SK-N-SH (cell line): ENCODE measurements around the gene ITPRID2. TPM values are rescaled to one million over a fixed set of nuclear protein-coding genes. Genes with fewer than 3 reads are reported as not detected.
A peak's percentile ranks its signal among the peaks of the same experiment; 100 is the strongest.

Experiments used
- CTCF ChIA-PET: fragments of 300-600, 350-600 bp; formaldehyde crosslinking; extraction: SDS; loops from one replicate; lab custom pipeline; 2021; lab: Yijun Ruan, JAX
- POLR2A ChIA-PET: fragments of 350-600 bp; sonication (Branson Sonifier 250); formaldehyde crosslinking; extraction: SDS; loops from one replicate; lab custom pipeline; 2020; ENCODE audit warnings: antibody characterized with exemption, inconsistent platforms; lab: Yijun Ruan, JAX
- DNase-seq: peaks from one replicate; pipeline ENCODE4 v3.0.0; 2012
- H2AFZ ChIP-seq: fragments of 200-600 bp; sonication (generic); 2 replicates; pipeline ENCODE4 v1.8.1; 2016; ENCODE audit warnings: antibody characterized with exemption, mild to moderate bottlenecking, low read depth
- H3F3A ChIP-seq: fragments of 200-600 bp; sonication (generic); replicated peaks from 2 replicates; pipeline ENCODE3; 2016; ENCODE audit warnings: antibody characterized with exemption, mild to moderate bottlenecking; ENCODE audit not compliant: insufficient read depth
- H3K27ac ChIP-seq, 2 experiments: fragments of 200-500 bp in 1 of 2; fragments of 200-600 bp in 1 of 2; sonication (Bioruptor generic) in 1 of 2; sonication (generic), shearing (Covaris generic) in 1 of 2; 2 replicates each; pipeline versions ENCODE4 v1.5.1 to v1.6.1; 2014 to 2016; ENCODE audit warnings: low read depth in 2 of 2, inconsistent platforms in 1 of 2, low read length in 1 of 2, mild to moderate bottlenecking in 1 of 2, mixed read lengths in 1 of 2
- H3K27me3 ChIP-seq: fragments of 200-600 bp; sonication (generic), shearing (Covaris generic); 2 replicates; pipeline ENCODE4 v1.6.1; 2016; ENCODE audit warnings: mixed run types; ENCODE audit not compliant: insufficient read depth
- H3K36me3 ChIP-seq, 2 experiments: fragments of 200-500 bp in 1 of 2; fragments of 200-600 bp in 1 of 2; sonication (Bioruptor generic) in 1 of 2; sonication (generic) in 1 of 2; replicated peaks in 1 of 2; 2 replicates each; pipeline versions ENCODE3 to v1.5.1; 2014 to 2016; ENCODE audit warnings: low read length in 1 of 2, mild to moderate bottlenecking in 1 of 2; ENCODE audit not compliant: insufficient read depth in 2 of 2, control insufficient read depth in 1 of 2
- H3K4me1 ChIP-seq, 2 experiments: fragments of 200-500 bp in 1 of 2; fragments of 200-600 bp in 1 of 2; sonication (Bioruptor generic) in 1 of 2; sonication (generic), shearing (Covaris generic) in 1 of 2; 2 replicates each; pipeline versions ENCODE4 v1.5.1 to v1.6.1; 2014 to 2016; ENCODE audit warnings: low read depth in 1 of 2, low read length in 1 of 2, mixed run types in 1 of 2; ENCODE audit not compliant: insufficient read depth in 2 of 2, control insufficient read depth in 1 of 2
- H3K4me2 ChIP-seq: fragments of 200-600 bp; sonication (generic), shearing (Covaris generic); 2 replicates; pipeline ENCODE4 v1.6.1; 2017; ENCODE audit warnings: mixed run types
- H3K4me3 ChIP-seq, 2 experiments: fragments of 200-500 bp in 1 of 2; fragments of 200-600 bp in 1 of 2; sonication (Bioruptor generic) in 1 of 2; sonication (generic), shearing (Covaris generic) in 1 of 2; 2 replicates each; pipeline versions ENCODE4 v1.5.1 to v1.8.1; 2014 to 2016; ENCODE audit warnings: low read depth in 2 of 2, inconsistent platforms in 1 of 2, low read length in 1 of 2, mild to moderate bottlenecking in 1 of 2, mixed read lengths in 1 of 2, moderate library complexity in 1 of 2
- H3K79me2 ChIP-seq: fragments of 200-600 bp; sonication (generic); 2 replicates; pipeline ENCODE4 v1.8.1; 2017; ENCODE audit warnings: mild to moderate bottlenecking; ENCODE audit not compliant: insufficient read depth
- H3K9ac ChIP-seq: fragments of 200-600 bp; sonication (generic); 2 replicates; pipeline ENCODE4 v1.6.1; 2017; ENCODE audit warnings: mixed run types
- H3K9me2 ChIP-seq: fragments of 200-600 bp; sonication (generic); 2 replicates; pipeline ENCODE4 v1.6.1; 2017; ENCODE audit warnings: mixed run types
- H3K9me3 ChIP-seq: fragments of 200-600 bp; sonication (generic); 2 replicates; pipeline ENCODE4 v1.6.1; 2017; ENCODE audit warnings: mixed run types, mild to moderate bottlenecking, moderate library complexity
- H4K20me1 ChIP-seq: fragments of 200-600 bp; sonication (generic); 2 replicates; pipeline ENCODE4 v1.6.1; 2017; ENCODE audit warnings: mild to moderate bottlenecking, mixed run types; ENCODE audit not compliant: insufficient read depth
- CHD2 ChIP-seq: fragments of 150-350 bp; IDR thresholded peaks from 2 replicates; pipeline ENCODE4 v1.6.1; 2018; ENCODE audit warnings: low read length; ENCODE audit not compliant: partially characterized antibody
- ELF1 ChIP-seq: IDR thresholded peaks from 2 replicates; pipeline ENCODE4 v1.4.0; 2012
- FOSL2 ChIP-seq: IDR thresholded peaks from 2 replicates; pipeline ENCODE4 v1.4.0; 2012; ENCODE audit warnings: low read depth, mild to moderate bottlenecking, moderate library complexity, borderline replicate concordance
- FOXJ3 ChIP-seq: sonication (generic); formaldehyde crosslinking; IDR thresholded peaks from 2 replicates; pipeline ENCODE4 v1.5.1; 2020; ENCODE audit warnings: mild to moderate bottlenecking, missing genetic modification reagents
- FOXM1 ChIP-seq: IDR thresholded peaks from 2 replicates; pipeline ENCODE4 v1.4.0; 2012; ENCODE audit warnings: low read depth, mild to moderate bottlenecking
- GABPA ChIP-seq: IDR thresholded peaks from 2 replicates; pipeline ENCODE4 v1.4.0; 2012; ENCODE audit warnings: low read depth, mild to moderate bottlenecking
- GATA2 ChIP-seq: sonication (generic); formaldehyde crosslinking; IDR thresholded peaks from 2 replicates; pipeline ENCODE4 v1.5.0; 2020; ENCODE audit warnings: mild to moderate bottlenecking, missing genetic modification reagents
- MXI1 ChIP-seq: IDR thresholded peaks from 2 replicates; pipeline ENCODE4 v1.6.1; 2012; ENCODE audit warnings: mild to moderate bottlenecking, low read depth, low read length, improper control_type of control experiment
- NFIC ChIP-seq: IDR thresholded peaks from 2 replicates; pipeline ENCODE4 v1.4.0; 2012; ENCODE audit warnings: borderline replicate concordance
- NRF1 ChIP-seq: IDR thresholded peaks from 2 replicates; pipeline ENCODE4 v1.6.1; 2012; ENCODE audit warnings: low read depth, mild to moderate bottlenecking, low read length
- POLR2AphosphoS5 ChIP-seq: IDR thresholded peaks from 2 replicates; pipeline ENCODE4 v1.6.1; 2012; ENCODE audit warnings: low read depth, low read length
- RAD21 ChIP-seq: IDR thresholded peaks from 2 replicates; pipeline ENCODE4 v1.6.1; 2012; ENCODE audit warnings: mild to moderate bottlenecking, low read length
- RFX5 ChIP-seq: IDR thresholded peaks from 2 replicates; pipeline ENCODE4 v1.6.1; 2012; ENCODE audit warnings: mild to moderate bottlenecking, improper control_type of control experiment, low read length
- SIN3A ChIP-seq: IDR thresholded peaks from 2 replicates; pipeline ENCODE4 v1.6.1; 2012; ENCODE audit warnings: low read depth, mild to moderate bottlenecking, low read length, moderate library complexity, borderline replicate concordance
- TAF1 ChIP-seq: IDR thresholded peaks from 2 replicates; pipeline ENCODE4 v1.6.1; 2012; ENCODE audit warnings: low read depth, mild to moderate bottlenecking, low read length, moderate library complexity, borderline replicate concordance
- TCF12 ChIP-seq: IDR thresholded peaks from 2 replicates; pipeline ENCODE4 v1.4.0; 2012
- TEAD4 ChIP-seq: IDR thresholded peaks from 2 replicates; pipeline ENCODE4 v1.4.0; 2012; ENCODE audit warnings: mild to moderate bottlenecking, borderline replicate concordance; ENCODE audit not compliant: insufficient read depth
- WGBS: methylation state at CpG from one replicate; pipeline ENCODE4 v1.1.6; 2017; ENCODE audit warnings: low lambda C conversion rate; 5-methylcytosine and 5-hydroxymethylcytosine counted together
- polyA plus RNA-seq, 3 experiments: library from polyadenylated mRNA; depleted of rRNA; stranded (reverse); fragments of >200 nt; gene quantifications; 2 replicates each; pipeline ENCODE4 v1.2.3, GENCODE V29; 2012
- TF ChIP-seq, protein P1 (sequence below): IDR thresholded peaks from 2 replicates; pipeline ENCODE4 v1.4.0; 2012; ENCODE audit warnings: low read depth, borderline replicate concordance
- TF ChIP-seq, protein P2 (sequence below): IDR thresholded peaks from 2 replicates; pipeline ENCODE4 v1.6.1; 2012; ENCODE audit warnings: mild to moderate bottlenecking, low read depth, low read length, moderate library complexity
- TF ChIP-seq, protein P3 (sequence below): IDR thresholded peaks from 2 replicates; pipeline ENCODE4 v1.4.0; 2012; ENCODE audit warnings: low read depth, borderline replicate concordance

Gene ITPRID2
- polyA plus RNA-seq, 1 of the 3 experiments (the other 2 are of a cell fraction), result 41.9 TPM

DNA sequence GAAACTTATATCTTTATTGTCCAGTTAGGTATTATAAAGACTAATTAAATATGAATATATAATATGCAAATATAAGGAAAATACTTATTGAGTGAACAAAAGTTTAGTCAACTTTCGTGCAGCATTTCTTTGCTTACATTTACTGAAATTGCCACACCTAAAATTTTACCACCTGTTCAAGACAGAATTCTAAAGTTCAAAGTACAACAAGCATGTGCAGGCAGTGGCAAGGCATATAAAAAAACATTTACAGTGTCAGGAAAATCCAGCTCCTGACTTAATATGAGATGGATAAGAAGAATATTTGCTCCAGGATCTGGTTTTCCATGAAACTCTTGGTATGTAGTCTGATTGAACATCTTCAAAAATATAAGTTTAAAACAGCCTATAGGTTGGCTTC lies 4.8 kb downstream of the ITPRID2 start:
- Histone ChIP-seq H3K9me2 (no peaks in the 10 kb centered on the region), H3K9ac (no peak overlapping the region), H2AFZ (no peak overlapping the region), H3K27me3 (no peaks in the 10 kb centered on the region), H3K4me2 (peak overlapping the region; percentile 8), H4K20me1 (peaks cover 9% of the 10 kb centered on the region; the same call in 1 of the 2 replicates), H3K79me2 (peaks cover 74% of the 10 kb centered on the region), H3K36me3 (peaks cover 64 to 82% of the 10 kb centered on the region in 2 experiments), H3F3A (peaks cover under 1% of the 10 kb centered on the region), H3K4me1 (peaks cover 5 to 20% of the 10 kb centered on the region in 2 experiments; a peak in 2 of 4 replicates), H3K27ac (no peak overlapping the region), H3K4me3 (peak overlapping the region in 1 of 2 experiments; percentile 5; a peak in 1 of 4 replicates), H3K9me3 (no peaks in the 10 kb centered on the region)
- DNase-seq, result no peak
- WGBS, result 88% methylated on average over 1 of the region's 1 CpG
- ChIA-PET POLR2A (no interaction called here), CTCF (interaction anchor here (1.0 to 2.0 kb wide), 4 partner anchors 8 to 429 kb away, joined by 3 to 14 read pairs (median 3); no protein-coding TSS in a partner anchor)
- no peak for TF ChIP-seq CHD2
- TF ChIP-seq FOXM1, result no peak
- TF ChIP-seq, protein P1, sequence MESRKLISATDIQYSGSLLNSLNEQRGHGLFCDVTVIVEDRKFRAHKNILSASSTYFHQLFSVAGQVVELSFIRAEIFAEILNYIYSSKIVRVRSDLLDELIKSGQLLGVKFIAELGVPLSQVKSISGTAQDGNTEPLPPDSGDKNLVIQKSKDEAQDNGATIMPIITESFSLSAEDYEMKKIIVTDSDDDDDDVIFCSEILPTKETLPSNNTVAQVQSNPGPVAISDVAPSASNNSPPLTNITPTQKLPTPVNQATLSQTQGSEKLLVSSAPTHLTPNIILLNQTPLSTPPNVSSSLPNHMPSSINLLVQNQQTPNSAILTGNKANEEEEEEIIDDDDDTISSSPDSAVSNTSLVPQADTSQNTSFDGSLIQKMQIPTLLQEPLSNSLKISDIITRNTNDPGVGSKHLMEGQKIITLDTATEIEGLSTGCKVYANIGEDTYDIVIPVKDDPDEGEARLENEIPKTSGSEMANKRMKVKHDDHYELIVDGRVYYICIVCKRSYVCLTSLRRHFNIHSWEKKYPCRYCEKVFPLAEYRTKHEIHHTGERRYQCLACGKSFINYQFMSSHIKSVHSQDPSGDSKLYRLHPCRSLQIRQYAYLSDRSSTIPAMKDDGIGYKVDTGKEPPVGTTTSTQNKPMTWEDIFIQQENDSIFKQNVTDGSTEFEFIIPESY, result no peak
- TF ChIP-seq POLR2AphosphoS5, result no peak
- TF ChIP-seq, protein P2, sequence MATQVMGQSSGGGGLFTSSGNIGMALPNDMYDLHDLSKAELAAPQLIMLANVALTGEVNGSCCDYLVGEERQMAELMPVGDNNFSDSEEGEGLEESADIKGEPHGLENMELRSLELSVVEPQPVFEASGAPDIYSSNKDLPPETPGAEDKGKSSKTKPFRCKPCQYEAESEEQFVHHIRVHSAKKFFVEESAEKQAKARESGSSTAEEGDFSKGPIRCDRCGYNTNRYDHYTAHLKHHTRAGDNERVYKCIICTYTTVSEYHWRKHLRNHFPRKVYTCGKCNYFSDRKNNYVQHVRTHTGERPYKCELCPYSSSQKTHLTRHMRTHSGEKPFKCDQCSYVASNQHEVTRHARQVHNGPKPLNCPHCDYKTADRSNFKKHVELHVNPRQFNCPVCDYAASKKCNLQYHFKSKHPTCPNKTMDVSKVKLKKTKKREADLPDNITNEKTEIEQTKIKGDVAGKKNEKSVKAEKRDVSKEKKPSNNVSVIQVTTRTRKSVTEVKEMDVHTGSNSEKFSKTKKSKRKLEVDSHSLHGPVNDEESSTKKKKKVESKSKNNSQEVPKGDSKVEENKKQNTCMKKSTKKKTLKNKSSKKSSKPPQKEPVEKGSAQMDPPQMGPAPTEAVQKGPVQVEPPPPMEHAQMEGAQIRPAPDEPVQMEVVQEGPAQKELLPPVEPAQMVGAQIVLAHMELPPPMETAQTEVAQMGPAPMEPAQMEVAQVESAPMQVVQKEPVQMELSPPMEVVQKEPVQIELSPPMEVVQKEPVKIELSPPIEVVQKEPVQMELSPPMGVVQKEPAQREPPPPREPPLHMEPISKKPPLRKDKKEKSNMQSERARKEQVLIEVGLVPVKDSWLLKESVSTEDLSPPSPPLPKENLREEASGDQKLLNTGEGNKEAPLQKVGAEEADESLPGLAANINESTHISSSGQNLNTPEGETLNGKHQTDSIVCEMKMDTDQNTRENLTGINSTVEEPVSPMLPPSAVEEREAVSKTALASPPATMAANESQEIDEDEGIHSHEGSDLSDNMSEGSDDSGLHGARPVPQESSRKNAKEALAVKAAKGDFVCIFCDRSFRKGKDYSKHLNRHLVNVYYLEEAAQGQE, result no peak
- no peak for TF ChIP-seq RFX5
- TF ChIP-seq GABPA, result no peak
- TF ChIP-seq RAD21, result no peak
- TF ChIP-seq SIN3A, result no peak
- TF ChIP-seq FOSL2, result no peak
- no peak for TF ChIP-seq TCF12
- TF ChIP-seq, protein P3, sequence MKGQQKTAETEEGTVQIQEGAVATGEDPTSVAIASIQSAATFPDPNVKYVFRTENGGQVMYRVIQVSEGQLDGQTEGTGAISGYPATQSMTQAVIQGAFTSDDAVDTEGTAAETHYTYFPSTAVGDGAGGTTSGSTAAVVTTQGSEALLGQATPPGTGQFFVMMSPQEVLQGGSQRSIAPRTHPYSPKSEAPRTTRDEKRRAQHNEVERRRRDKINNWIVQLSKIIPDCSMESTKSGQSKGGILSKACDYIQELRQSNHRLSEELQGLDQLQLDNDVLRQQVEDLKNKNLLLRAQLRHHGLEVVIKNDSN, result no peak
- TF ChIP-seq MXI1, result no peak
- TF ChIP-seq NFIC, result no peak
- TF ChIP-seq TAF1, result no peak
- no peak for TF ChIP-seq FOXJ3 (CRISPR knock-in tag)
- no peak for TF ChIP-seq GATA2
- no peak for TF ChIP-seq TEAD4
- TF ChIP-seq ELF1, result no peak
- no peak for TF ChIP-seq NRF1
